ENCODE measurements around the gene APOL6. TPM values are rescaled to one million over a fixed set of nuclear protein-coding genes. Genes with fewer than 3 reads are reported as not detected.

Gene APOL6
- total and polyA plus RNA-seq, 8 donors = 3.9 to 21.5 (median 8.7) TPM

- intact Hi-C loops (cut with DNase I; ENCODE audit: low total_unique reads) = no loop called here
- WGBS, 5 donors = 69 to 79% (median 76%) methylated on average over 7 of the region's 7 CpGs
These were observed 55.8 kb downstream of the APOL6 start for GRCh38 chr22:35703861-35704584.

GRCh38 chr22:35705141-35705540 lies 56.9 kb downstream of the APOL6 start:
- no peak for TF ChIP-seq POLR2AphosphoS5 (IDR thresholded peaks at IDR 0.05)
- TF ChIP-seq CTCF (IDR thresholded peaks at IDR 0.05) = no peak
- no peak for TF ChIP-seq POLR2A (IDR thresholded peaks at IDR 0.05)
- no peak for TF ChIP-seq EP300 (IDR thresholded peaks at IDR 0.05)
- H3K4me1 ChIP-seq = peaks cover 0 to 11% (median 0%) of the 10 kb centered on the region in 4 donors
- no peaks in the 10 kb centered on the region for H3K9me3 ChIP-seq
- no peak overlapping the region for H3K27ac ChIP-seq
- H3K4me3 ChIP-seq = no peak overlapping the region
- no peak for DNase-seq
- WGBS, 5 donors = 89 to 96% (median 95%) methylated on average over 3 of the region's 3 CpGs
- no peaks in the 10 kb centered on the region for H3K27me3 ChIP-seq
- intact Hi-C loops (cut with DNase I; ENCODE audit: low total_unique reads) = no loop called here
- no peaks in the 10 kb centered on the region for H3K36me3 ChIP-seq

More at GRCh38 chr22:35703861-35704584, 55.8 kb downstream of the APOL6 start:
- Histone ChIP-seq H3K27me3 (no peaks in the 10 kb centered on the region), H3K27ac (peak overlapping the region in 1 of 5 donors; percentile 27), H3K4me1 (peaks cover 0 to 6% (median 0%) of the 10 kb centered on the region in 4 donors), H3K4me3 (no peak overlapping the region), H3K9me3 (no peaks in the 10 kb centered on the region), H3K36me3 (no peaks in the 10 kb centered on the region)
- no peak for DNase-seq
- TF ChIP-seq CTCF (IDR thresholded peaks at IDR 0.05) (no peak), POLR2AphosphoS5 (IDR thresholded peaks at IDR 0.05) (no peak), POLR2A (IDR thresholded peaks at IDR 0.05) (no peak), EP300 (IDR thresholded peaks at IDR 0.05) (no peak)

- peaks cover 0 to 13% (median 6%) of the 10 kb centered on the region in 4 donors for H3K9me3 ChIP-seq
- TF ChIP-seq POLR2A (IDR thresholded peaks at IDR 0.05) (no peak), CTCF (IDR thresholded peaks at IDR 0.05) (no peak), POLR2AphosphoS5 (IDR thresholded peaks at IDR 0.05) (no peak), EP300 (IDR thresholded peaks at IDR 0.05) (no peak)
- 33 to 51% (median 44%) methylated on average over 7 of the region's 7 CpGs for WGBS, 5 donors
- DNase-seq = no peak
- intact Hi-C loops (cut with DNase I; ENCODE audit: low total_unique reads) = no loop called here
- no peaks in the 10 kb centered on the region for H3K27me3 ChIP-seq
- H3K4me1 ChIP-seq = peaks cover 0 to 11% (median 0%) of the 10 kb centered on the region in 4 donors
- no peak overlapping the region for H3K4me3 ChIP-seq
- no peaks in the 10 kb centered on the region for H3K36me3 ChIP-seq
- no peak overlapping the region for H3K27ac ChIP-seq
These were observed 60.2 kb downstream of the APOL6 start for GRCh38 chr22:35708453-35708852.

GRCh38 chr22:35708917-35709316 lies 60.7 kb downstream of the APOL6 start:
- peaks cover 0 to 11% (median 0%) of the 10 kb centered on the region in 4 donors for H3K4me1 ChIP-seq
- H3K27me3 ChIP-seq = no peaks in the 10 kb centered on the region
- no peak overlapping the region for H3K4me3 ChIP-seq
- WGBS, 5 donors = 59 to 72% (median 64%) methylated on average over 7 of the region's 7 CpGs
- intact Hi-C loops (cut with DNase I; ENCODE audit: low total_unique reads) = no loop called here
- no peak for DNase-seq
- peaks cover 0 to 14% (median 6%) of the 10 kb centered on the region in 4 donors for H3K9me3 ChIP-seq
- no peaks in the 10 kb centered on the region for H3K36me3 ChIP-seq
- TF ChIP-seq POLR2A (IDR thresholded peaks at IDR 0.05) (no peak), CTCF (IDR thresholded peaks at IDR 0.05) (no peak), POLR2AphosphoS5 (IDR thresholded peaks at IDR 0.05) (no peak), EP300 (IDR thresholded peaks at IDR 0.05) (no peak)
- H3K27ac ChIP-seq = no peak overlapping the region
